GM12892 (cell line): ENCODE results near the gene RRP1.

Experiments used
- POLR2AphosphoS5 ChIP-seq: IDR thresholded peaks from 2 replicates; pipeline ENCODE4 v1.6.1; 2011; ENCODE audit warnings: low read depth, low read length, control low read depth
- TAF1 ChIP-seq: IDR thresholded peaks from 2 replicates; pipeline ENCODE4 v1.6.1; 2011; ENCODE audit warnings: low read depth, mild to moderate bottlenecking, control low read depth, low read length, borderline replicate concordance

DNA sequence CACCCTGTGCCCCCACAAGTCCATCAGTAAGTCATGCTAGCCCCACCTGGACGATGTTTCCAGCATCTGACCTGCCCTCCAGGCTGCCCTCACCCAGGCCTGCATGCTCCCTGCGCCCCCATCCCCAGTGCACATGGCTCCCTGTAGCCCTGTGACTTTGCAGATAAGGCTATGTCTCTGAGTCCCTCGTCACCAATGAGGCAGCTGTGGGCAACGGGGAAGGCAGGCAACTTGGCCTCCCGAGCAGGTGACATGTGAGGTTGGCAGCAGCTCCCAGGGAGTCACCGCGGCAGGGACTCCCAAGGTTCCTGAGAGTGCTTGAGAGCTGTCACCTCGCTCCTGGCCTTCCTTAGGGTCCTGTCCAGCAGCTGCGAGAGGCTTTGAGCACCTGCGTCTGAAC, 43.3 kb downstream of the RRP1 start:
- no peak for TF ChIP-seq POLR2AphosphoS5
- no peak for TF ChIP-seq TAF1
